HG03280 (cell line): Measurements from ENCODE around the gene ANO10.
A peak's percentile ranks its signal among the peaks of the same experiment; 100 is the strongest.

Experiments used
- ATAC-seq: cut with Tn5 transposase; IDR thresholded peaks from one replicate; pipeline ENCODE4 v1.9.1; 2021; ENCODE audit warnings: mild to moderate bottlenecking, moderate library complexity; ENCODE audit not compliant: unreplicated experiment

The ANO10 gene

GRCh38 chr3:43423639-43424038 lies 198.2 kb downstream of the ANO10 start:
- ATAC-seq = no peak

DNA sequence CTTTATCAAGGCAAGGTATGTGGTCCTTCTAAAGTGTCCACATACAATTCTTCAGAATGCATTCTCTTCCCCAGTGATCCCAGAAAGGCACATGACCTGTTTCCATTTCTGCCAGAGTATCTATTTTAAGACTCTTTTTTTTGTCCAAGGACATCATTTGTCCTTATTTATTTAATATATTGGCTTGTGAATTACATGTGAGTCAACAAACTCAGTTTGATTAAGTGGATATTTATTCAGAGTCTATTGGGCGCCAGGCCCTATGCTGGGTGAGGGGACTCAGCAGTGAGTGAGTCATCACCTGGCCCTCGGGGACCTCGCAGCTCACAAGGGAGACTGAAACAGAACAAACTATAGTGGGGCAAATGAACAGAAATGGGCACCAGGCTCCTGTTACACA lies 198.7 kb downstream of the ANO10 start:
- no peak for ATAC-seq

DNA sequence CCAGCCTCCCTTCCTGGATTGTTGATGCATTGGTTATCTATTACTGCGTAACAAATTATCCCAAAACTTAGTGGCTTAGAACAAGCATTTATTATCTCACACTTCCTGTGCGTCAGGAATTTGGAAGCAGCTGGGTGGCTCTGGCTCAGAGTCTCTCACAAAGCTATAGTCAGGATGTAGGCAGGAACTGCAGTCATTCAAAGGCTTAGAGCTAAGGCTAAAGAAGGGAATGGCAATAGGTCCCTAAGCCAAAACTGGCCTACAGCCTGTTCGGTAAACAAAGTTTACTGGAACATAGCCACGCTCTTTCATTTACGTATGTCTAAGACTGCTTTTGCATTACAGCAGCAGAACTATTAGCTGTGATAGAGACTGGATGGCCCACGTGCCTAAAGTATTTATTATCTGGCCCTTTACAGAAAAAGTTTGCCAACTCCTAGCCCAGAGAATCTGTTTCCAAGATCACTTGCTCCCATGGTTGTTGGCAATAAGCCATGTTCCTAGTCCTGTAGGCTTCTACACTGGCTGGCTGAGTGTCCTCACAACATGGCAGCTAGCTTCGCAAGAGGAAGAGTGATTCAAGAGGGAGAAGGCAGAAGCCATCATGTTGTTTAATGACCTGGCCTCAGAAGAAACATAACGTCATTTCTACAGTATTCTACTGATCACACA lies 203.1 kb downstream of the ANO10 start:
- ATAC-seq = no peak

DNA sequence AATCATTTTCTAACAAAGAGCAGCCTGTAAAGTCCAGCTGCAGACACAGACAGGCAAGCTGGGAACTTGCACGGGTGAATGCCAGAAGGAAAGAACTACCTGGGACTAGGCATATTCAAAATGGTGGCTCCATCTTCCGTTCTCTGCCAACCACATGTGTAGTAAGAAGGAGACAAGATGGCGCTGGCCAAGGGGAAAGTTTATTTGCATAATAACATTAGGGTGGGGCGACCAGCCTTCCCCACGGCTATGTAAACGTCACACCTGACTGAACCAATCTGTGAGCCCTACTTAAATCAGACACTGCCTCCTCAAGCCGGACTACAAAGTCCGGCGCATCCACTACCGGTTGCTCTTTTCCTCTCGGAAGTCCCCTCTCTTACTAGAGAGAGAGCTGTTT lies 204.7 kb downstream of the ANO10 start:
- no peak for ATAC-seq

DNA sequence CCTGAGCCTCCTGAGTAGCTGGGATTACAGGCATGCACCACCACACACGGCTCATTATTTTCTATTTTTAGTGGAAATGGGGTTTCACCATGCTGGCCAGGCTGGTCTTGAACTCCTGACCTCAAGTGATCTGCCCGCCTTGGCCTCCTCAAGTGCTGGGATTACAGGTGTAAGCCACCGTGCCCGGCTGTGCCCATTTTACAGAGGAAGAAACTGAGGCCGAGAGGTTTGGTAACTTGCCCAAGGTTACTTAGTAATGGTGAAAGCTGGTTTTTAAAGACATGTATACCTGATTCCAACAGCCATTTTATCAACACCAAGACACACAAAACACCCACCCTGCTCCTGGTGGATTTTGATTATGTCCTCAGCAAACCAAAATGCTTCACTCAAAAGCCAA lies 206.7 kb downstream of the ANO10 start:
- ATAC-seq = no peak

GRCh38 chr3:43413676-43414368 lies 208.0 kb downstream of the ANO10 start:
- ATAC-seq = no peak

DNA sequence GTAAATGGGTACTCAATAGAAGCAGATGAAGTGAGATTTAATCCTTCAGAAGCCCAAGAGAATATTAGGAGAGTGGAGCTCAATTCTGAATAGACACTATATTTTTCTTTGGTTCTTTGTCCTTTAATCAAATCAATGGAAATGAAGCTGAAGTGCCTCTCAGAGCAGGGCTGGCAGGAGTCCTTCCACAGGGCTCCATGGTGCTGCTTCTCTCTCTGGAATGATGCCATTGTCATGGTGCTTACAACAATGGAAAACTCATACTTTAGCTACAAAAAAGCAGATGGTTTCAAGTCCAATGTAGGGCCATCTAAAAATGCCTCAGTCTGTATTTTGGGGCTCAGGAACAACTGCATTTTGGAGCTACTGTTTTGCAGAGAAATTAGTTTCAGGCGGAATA lies 210.4 kb downstream of the ANO10 start:
- ATAC-seq = no peak

- ATAC-seq = no peak
These were observed 211.2 kb downstream of the ANO10 start for GRCh38 chr3:43410592-43410991.

DNA sequence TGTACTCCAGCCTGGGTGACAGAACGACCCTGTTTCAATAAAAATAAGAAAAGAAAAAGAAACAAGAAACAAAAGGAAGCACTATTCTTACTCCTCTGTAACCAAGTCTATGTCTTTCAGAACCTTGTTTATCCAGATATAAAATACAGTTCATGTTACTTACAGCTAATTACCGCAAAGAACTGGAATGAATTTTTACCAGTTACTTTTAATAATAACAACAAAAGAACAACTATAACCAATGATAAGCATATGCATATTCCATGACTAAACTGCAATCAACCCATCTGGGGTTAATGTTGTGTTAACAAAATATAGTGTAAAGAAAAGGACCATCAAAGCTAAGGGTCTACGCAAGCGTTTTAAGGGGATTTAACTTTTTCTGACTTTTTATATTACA lies 212.3 kb downstream of the ANO10 start:
- no peak for ATAC-seq

- ATAC-seq = no peak
These were observed 215.2 kb downstream of the ANO10 start for GRCh38 chr3:43406643-43407023.

DNA sequence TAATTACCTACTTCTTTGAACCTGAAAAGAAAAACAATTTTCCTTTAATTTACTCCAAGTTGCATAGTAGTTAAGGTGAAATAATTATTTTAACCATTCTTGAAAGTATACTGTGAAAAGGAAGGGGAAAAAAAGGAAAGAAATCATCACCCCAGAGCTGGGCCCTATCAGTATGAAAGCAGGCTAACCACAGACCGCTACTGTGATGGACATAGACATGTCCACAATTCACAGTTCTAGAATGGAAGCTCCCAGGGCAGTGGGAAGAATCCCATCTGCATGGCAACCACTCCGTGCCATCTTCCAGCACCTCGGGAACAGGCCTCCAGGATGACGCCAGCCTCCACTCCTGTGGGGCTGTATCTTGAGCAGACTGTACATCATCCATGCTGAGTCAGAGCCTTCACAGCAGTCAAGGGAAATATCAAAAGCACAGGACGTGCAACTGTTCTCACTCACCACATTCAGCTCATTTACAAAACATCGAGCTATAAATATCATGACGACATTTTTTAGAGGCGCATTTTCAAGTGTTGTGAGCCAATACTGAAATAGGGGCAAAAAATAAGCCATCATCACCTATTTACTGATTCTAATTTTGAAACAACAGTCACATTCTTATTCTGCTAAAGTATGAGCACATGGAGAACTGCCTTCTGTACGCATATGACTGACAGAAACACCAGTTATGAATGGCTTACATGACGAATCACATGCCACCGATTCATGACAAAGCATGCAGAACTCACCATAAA lies 215.7 kb downstream of the ANO10 start:
- ATAC-seq = no peak

- ATAC-seq = no peak
These were observed 220.8 kb downstream of the ANO10 start for GRCh38 chr3:43400781-43401730.

- no peak for ATAC-seq
These were observed 221.6 kb downstream of the ANO10 start for GRCh38 chr3:43400167-43400566.

DNA sequence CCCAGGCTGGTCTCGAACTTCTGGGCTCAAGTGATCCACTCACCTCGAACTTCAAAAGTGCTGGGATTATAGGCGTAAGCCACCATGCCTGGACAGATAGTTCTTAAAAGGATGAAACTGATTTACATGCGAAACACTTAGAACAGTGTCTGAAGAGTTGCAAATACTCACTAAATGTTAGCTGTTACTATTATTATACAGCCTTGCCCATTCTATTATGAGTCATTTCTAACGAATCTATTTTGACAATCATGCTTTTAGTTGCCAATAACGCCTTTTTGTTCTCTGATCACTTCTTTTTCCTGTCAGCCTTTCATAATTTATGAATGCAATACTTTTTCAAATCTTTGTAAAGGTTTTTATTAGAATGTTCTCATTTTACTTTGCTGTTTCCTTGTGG lies 222.8 kb downstream of the ANO10 start:
- ATAC-seq = no peak

- ATAC-seq = no peak
These were observed 227.7 kb downstream of the ANO10 start for GRCh38 chr3:43394041-43394554.

- ATAC-seq = no peak
These were observed 230.2 kb downstream of the ANO10 start for GRCh38 chr3:43391621-43392020.

DNA sequence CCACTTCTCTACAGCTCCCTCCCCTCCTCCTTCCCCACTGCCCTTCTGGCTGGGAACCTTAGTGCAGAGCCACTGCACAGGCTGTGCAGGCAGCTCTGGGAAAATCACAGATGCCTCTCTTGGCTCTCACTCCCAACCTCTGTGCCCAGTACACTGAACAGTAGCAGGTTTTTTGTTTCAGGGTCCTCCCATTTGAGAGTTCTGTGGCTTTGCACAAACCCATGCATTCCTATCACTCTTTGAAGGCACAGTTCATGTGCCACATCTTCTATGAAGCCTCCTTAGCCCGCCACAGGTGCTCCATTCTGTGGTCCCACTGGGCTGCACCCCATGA lies 231.6 kb downstream of the ANO10 start:
- no peak for ATAC-seq

DNA sequence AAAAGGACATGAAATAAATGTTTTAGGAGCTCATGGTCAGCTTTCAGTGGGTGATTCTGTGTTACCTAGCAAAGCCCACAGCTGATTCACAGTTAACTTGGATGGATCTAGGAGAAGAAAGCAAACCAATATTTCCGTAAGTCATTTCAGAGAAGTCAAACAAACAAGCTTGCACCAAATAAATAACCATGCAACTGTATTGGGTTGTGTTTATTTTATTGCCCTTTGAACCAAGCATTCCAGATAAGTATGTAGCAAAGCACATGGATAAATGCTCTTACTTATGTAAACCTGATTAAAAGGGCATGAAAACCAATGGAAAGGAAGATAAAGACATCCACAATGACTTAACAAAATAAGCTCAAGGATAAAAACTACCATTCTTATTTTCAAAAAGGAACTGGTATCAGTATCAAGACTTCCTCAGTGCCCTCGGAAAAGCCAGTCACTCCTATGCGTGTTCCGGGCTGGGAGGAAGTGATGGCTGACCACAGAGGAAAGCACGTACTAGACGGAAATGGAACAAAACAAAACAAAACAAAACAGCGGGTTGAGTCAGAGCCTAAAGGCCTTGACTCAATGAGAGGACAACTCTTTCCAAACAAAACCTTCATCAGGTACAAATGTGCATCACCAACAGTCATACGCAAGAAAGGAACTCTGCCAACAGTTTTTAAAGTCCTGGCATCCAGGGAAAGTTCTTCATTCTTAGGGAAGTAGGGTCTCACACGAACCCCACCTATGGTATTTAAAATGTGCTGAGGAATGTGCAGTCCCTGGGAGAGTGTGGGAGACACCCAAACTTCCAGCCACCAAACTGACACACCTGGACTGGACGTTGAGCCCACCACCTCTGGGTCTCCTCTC lies 232.2 kb downstream of the ANO10 start:
- peak; percentile 77 for ATAC-seq

GRCh38 chr3:43388915-43389314 lies 232.9 kb downstream of the ANO10 start:
- ATAC-seq = no peak

DNA sequence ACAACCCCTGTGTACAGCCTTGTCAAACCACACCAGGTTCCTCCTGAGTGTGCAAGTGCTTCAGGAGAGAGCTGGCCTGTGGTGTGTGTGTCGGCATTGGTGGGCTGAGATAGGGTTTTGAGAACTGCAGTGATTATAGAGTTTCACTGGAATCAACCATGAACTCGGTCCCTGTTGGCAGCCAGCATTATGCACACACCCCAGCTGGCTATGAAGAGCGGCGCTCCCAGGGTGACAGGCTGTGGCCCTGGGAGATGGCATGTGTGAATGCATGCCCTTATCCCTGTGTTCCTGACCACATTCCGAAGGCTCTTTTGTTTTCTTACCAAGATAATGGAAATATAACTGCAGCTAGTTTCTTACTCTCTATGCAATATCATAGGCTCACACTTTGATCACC lies 233.6 kb downstream of the ANO10 start:
- no peak for ATAC-seq
